HG03354 (cell line): ENCODE results near the gene EIF5A.
"Not testable (repeated sequence)": the region's sequence is repeated elsewhere in the genome, so short reads cannot be mapped to it uniquely, and the experiment has no call there.

Source experiments
- ATAC-seq: cut with Tn5 transposase; IDR thresholded peaks from one replicate; pipeline ENCODE4 v1.9.1; 2021; ENCODE audit warnings: mild to moderate bottlenecking; ENCODE audit not compliant: unreplicated experiment, poor library complexity, severe bottlenecking

Gene EIF5A

GRCh38 chr17:7328009-7328408 lies 20.6 kb downstream of the EIF5A start:
- ATAC-seq: no peak

GRCh38 chr17:7328840-7329373 lies 21.5 kb downstream of the EIF5A start, which contains the start of gene NEURL4:
Gene NEURL4, minus strand, starts transcription at chr17:7329335. Its CDS starts 23 bp downstream, at chr17:7329312.
- peak; percentile 9 for ATAC-seq

GRCh38 chr17:7329374-7329996 lies 22.1 kb downstream of the EIF5A start:
- peak; percentile 68 for ATAC-seq

DNA sequence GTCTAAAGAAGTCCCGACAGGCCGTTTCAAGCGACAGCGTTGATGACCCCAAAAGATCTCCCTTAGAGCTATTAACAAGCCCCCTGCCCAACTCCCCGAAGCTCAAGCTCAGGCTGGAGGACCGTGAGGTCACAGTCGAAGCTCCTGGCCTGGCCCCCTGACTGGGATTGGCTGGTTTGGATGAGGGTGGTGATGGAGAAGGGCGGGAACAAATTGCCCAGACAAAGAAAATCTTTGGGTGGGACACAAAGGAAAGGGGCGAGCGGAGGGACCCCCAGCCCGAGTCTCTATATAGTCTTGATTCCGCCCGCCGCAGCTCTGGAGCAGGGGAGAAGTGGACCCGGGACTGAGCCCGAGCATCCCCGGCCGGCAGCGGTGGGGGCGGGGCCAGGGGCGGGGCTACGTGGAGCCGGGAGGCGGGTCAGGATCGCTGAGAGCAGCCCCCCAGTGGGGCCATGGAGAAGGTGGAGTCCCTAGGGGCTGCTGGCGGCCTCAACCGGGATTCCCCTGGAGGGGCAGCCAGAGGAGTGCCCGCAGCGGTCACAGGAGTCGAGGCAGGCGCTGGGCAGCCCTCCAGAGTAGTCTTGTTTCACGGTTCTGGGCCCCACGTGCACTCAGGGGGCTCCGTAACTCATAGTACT lies 22.7 kb downstream of the EIF5A start:
- ATAC-seq: peak; percentile 48

DNA sequence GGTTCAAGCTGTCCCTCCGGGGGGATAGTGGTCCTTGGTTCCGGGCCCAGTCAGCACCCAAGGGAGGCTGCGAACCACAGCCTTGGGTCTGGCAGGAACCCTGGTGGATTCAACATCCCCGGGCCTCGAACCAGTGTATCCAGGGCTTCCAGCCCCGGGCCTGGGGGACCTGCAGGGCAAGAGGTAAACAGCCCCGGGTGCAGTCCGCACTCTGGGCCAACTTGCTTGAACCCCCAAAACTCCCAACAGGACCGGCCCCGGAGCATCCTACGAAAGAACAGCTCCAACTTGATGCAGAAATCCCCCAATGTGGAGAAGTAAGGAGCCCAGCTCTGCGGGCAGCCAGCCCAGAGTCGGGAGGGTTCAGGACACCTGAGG lies 23.2 kb downstream of the EIF5A start:
- ATAC-seq: no peak

- ATAC-seq: no peak
Measured at GRCh38 chr17:7332111-7332510, 24.7 kb downstream of the EIF5A start.

- not testable (repeated sequence) for ATAC-seq
Measured at GRCh38 chr17:7332600-7333069, 25.2 kb downstream of the EIF5A start.

GRCh38 chr17:7334938-7335538 lies 27.6 kb downstream of the EIF5A start:
- ATAC-seq: no peak

DNA sequence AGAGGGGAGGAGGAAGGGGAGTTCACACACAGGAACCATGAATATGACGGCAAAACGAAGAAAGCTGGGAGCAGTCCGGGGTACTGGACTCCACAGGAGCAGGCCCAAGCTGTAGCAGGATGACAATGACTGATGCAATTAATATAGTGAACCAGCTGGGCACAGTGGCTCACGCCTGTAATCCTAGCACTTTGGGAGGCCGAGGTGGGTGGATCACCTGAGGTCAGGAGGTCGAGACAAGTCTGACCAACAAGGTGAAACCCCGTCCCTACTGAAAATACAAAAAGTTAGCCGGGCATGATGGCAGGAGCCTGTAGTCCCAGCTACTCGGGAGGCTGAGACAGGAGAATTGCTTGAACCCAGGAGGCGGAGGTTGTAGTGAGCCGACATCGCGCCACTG lies 28.3 kb downstream of the EIF5A start:
- ATAC-seq: not testable (repeated sequence)

GRCh38 chr17:7336240-7337175 lies 29.1 kb downstream of the EIF5A start, which contains the start of gene ACAP1:
Gene ACAP1, plus strand, starts transcription at chr17:7336529. Its CDS starts 206 bp downstream, at chr17:7336735.
- peak; percentile 67 for ATAC-seq

GRCh38 chr17:7337600-7337999 lies 30.2 kb downstream of the EIF5A start:
- not testable (repeated sequence) for ATAC-seq

- ATAC-seq: no peak
Measured at GRCh38 chr17:7340179-7340578, 32.8 kb downstream of the EIF5A start.

- no peak for ATAC-seq
Measured at GRCh38 chr17:7341842-7342241, 34.4 kb downstream of the EIF5A start.

DNA sequence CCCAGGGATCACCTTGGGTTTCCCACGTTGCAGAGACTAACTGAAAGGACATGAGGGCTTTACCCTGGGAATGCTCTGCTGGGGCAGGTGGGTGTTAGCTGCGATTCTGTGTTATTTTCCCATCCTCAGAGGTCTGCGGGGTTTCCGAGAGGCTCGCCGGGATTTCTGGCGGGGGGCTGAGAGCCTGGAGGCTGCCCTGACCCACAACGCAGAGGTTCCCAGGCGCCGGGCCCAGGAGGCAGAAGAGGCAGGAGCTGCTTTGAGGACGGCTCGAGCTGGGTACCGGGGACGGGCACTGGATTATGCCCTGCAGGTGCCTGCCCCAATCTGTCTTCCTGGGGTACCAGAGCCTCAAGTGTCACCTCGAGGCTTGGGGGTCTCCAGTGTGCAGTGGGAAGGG lies 35.8 kb downstream of the EIF5A start:
- ATAC-seq: no peak

- no peak for ATAC-seq
Measured at GRCh38 chr17:7346761-7347614, 39.6 kb downstream of the EIF5A start.

GRCh38 chr17:7347630-7348477 lies 40.4 kb downstream of the EIF5A start:
- no peak for ATAC-seq

- ATAC-seq: no peak
Measured at GRCh38 chr17:7348478-7349242, 41.2 kb downstream of the EIF5A start.
